NCI-H1105 (cell line): ENCODE results near the gene KRT14.
"Not testable (repeated sequence)": the region's sequence is repeated elsewhere in the genome, so short reads cannot be mapped to it uniquely, and the experiment has no call there.

Experiments used
- DNase-seq: peaks from one replicate; lab custom pipeline; 2025; lab: John Stamatoyannopoulos, UW

KRT14 gene

DNA sequence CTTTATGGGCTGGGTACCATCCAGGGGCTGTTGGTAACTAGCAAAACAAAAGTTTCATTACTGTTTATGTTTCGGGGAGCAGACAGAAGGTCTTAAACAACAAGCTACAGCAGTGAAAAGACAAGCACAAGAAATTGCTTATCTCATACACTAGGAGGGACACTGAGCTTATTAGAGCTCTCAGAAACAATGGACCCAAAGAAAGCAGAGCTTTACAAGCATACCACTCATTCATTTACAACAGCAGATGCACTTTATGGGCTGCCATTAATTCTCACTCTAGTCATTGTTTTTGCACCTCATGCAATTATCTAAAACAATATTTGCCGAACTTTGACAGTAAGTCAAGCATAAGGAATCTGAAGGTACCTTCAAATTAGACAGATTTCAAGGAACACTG is 15.8 kb upstream of the KRT14 start:
- DNase-seq, result no peak

DNA sequence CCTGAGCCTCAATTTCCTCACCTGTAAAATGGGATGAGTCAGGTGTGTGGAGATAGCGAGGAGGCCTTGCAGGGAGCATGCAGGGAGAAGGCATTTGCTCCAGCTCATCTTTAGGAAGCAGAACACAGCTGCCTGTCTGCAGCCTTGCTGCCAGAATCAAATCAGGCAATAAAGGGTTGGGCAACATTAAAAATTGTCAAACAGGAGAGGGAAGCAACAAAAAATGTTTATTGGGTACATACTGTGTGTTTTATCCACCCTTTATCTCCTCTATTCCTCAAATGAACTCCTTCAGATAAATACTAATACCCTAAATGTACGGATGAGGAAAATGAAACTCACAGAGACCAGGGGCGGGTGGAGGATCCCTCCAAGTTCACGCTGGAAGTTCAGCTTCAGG is 13.6 kb upstream of the KRT14 start:
- DNase-seq, result no peak

DNA sequence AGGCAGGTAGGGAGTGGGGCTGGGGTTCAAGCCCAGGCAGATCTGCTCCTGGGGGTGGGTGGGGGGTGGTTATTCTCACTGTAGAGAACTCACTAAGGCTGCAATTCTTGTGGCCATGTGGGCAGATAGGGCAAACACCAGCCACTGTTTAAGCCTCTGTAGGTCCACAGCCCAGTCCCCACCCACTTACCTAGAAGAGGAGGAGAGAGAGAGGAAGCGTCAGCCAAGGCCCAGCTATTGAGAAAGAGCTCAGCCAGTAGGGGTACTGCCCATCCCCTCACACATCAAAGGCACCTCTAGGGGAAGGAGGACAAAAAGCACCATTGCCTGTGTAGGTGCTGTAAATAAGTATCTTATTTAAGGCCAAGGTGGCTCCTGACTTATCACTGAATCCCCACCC is 13.0 kb upstream of the KRT14 start:
- DNase-seq, result no peak

DNA sequence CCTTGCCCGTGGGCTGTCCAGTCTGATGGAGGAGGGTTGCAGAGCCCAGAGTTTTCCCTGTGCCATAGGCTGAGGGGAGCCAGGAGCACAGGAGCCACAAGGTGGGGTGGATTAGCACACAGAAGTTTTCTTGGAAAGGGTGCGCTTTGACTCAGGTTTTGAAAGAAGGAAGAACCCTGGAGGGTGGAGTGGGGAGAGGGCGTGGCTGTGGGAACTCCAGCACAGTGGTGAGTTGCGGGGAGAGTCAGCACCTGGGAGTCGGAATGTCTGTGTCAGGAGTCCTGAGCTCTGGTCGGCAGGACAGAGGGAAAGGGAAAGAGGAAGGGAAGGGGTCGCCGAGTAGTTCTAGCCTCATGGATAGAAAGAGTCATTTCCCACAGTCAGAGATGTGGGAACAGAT is 8.9 kb upstream of the KRT14 start:
- no peak for DNase-seq

DNA sequence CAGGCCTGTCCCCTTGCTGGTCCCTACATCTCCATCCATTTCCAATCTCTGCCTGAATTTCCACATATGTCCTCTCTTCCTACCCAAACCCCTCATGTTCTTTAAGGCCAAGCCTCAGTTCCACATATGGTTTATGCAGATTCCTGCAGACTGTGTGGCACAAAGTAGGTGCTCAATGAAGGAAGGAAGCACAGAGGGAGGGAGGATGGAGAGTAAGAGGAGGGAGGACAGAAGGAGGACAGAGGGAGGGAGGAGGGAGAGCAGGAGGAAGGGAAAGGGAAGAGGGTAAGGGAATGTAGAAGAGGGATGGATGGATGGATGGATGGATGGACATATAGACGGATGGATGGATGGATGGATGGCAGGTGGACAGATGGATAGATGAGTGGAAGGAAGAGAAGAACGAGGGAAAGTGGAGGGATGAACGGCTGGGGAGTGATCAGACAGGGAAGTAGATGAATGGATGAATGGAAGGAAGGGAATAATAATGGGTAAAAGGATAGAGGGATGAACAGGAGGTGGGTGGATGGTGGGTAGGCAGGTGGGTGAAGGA is 7.7 kb upstream of the KRT14 start:
- DNase-seq, result no peak

DNA sequence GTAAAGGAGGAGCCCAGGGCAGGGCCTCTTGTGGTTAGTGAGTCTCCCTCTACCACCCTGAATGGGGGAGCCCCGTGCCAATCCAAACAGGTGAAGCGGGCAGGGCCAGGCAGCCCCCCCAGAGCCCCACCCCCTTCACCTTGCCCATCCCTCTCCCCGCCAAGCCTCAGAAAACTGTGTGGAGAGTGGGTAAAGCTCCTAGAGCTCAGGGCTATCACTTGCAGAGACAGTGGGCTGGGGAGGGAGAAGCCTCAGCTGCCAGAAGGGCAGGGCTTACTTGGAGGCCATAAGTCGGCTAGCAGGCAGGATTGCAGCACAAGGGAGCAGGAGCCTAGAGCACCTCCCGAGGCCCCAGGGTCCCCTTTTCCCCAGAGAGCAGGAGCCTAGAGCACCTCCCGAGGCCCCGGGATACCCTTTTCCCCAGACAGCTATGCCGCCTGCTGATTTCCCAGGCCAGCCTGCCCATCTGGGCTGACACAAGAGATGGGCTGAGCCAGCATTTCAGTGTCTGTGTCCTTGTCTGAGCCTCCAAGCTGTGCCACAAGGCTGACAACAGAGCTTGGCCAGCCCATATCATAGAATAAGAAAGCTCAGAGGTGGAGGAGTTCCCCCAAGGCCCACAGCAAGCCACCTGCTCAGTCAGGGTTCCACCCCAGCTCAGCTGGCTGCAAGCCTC is 6.7 kb upstream of the KRT14 start:
- DNase-seq, result no peak

DNA sequence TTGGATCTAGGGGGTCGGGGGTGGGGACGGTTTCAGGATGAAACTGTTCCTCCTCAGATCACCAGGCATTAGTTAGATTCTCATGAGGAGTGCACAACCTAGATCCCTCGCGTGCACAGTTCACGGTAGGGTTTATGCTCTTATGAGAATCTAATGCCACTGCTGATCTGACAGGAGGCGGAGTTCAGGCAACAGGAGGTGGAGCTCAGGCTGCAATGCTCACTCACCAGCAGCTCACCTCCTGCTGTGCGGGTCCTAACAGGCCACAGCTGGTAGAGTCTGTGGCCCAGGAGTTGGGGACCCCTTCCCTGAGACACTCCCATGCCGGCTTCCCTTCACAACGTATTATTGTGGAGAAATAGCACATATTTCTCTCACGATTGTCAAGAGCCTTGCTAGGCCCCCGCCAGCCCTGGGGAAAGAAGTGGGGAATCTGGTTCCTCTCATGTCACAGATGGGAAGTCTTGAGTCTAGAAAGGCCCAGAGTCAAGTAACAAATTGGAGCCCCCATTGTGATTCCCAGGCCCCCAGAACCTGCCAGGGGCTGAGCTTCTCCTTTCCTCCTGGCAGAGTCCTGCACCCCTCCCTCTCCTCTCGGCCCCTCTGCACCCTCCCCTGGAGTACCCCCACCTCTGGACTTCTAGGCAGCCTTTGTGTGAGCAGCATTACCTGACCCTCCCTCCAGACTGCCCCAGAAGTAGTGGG is 6.1 kb upstream of the KRT14 start:
- DNase-seq, result no peak

DNA sequence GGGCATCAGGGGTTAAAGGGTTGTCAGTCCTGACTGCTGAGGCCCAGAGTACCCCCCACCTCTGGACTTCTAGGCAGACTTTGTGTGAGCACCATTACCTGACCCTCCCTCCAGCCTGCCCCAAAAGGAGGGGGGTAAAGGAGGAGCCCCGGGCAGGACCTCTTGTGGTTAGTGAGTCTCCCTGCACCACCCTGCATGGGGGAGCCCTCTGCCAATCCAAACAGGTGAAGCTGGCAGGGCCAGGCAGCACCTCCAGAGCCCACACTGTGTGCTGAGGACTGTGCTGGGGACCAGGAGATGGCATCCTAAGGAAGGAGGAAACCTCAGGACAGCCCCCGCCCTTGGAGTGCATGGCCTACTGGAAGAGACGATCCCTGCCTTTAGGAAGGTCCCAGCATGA is 2.6 kb upstream of the KRT14 start:
- no peak for DNase-seq

DNA sequence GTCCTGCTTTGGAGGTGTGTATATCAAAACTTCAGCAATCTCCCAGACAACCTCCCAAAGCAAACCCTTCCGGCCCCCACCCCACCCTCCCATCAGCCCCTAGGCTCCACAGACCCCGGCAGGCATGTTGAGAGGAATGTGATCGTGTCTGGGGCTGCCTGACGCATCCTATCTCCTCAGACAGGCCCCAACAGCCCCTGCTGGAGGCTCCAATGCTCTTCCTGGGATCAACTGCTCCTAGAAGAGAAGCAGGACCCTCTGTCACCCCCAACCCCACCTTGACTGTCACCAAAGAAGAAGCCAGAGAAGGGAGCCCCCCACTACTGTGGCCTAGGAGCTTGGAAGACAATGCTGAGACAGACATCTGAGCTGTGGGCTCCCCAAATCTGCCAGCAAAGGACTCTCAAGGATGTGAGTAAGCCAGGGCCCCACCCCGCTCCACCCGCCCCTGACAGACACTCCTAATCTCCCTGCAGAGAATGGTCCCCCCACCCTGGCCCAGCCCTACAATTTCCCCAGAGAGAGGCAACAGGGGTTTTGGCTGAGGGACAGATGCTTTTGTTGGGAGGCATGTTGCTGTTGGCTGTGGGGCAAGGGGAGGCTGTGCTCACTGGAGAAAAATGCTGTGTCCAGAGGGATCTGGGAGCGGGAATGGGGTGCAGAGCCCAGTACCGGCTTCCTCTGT is 1.6 kb upstream of the KRT14 start:
- no peak for DNase-seq

DNA sequence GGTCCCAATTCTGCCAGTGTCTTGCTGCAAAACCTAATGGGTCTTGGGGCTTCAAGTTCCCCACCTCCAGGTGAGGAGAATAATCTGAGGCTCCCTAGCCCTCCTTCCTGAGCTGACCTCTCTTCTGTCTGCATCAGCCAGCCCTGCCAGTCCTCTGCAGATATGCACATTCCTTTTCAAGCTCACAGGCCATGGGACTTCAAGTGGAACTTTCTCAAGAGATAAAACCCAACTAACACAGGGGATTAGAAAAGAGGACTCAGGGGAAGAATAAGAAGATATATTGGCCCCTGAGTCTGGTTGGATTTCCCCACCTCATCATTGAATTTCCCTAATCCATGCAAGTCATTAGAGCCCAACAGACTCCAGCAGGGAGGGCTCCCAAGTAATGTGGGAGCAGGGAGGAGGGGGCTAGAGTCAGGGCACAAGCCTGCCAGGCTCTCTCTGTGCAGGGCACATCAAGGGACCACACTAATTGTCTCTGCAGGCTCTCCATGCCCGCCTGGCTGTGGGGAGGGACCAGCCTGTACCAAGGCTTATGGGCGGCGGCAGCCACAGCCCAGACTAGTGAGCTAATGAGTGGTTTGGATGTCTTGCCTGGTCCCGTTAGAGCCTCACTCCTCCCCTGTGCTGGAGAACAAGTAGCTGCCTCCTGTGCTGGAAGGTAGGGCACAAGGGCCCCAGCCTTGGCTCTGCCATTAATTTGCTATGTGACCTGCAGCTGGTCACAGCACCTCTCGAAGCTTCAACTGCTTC is 1.2 kb downstream of the KRT14 start:
- no peak for DNase-seq

DNA sequence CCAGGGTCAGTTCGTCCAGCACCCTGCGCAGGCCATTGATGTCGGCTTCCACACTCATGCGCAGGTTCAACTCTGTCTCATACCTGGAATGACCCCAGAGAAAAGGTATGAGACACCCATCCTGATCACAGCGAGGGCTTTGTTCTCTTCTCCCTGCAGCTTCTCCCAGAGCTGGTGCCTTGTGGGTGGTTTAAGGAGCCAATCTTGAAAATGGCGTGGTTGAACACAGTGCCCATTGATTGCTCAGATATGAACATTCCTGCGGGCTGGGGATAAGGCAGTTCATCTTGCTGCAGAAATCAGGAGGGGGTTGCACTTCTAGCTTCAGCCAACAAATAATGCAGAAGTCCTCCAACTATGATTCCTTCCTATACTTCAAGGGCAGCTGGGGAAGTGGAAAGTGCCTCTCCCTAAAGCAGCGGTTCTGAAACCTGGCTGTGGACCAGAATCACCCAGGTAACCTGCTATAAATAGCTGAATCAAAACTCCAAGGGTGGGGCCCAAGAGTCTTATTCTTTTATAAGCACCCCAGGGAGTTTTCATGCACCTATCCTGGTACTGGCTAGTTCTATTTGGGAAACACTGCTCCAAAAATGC is 2.3 kb downstream of the KRT14 start:
- not testable (repeated sequence) for DNase-seq

DNA sequence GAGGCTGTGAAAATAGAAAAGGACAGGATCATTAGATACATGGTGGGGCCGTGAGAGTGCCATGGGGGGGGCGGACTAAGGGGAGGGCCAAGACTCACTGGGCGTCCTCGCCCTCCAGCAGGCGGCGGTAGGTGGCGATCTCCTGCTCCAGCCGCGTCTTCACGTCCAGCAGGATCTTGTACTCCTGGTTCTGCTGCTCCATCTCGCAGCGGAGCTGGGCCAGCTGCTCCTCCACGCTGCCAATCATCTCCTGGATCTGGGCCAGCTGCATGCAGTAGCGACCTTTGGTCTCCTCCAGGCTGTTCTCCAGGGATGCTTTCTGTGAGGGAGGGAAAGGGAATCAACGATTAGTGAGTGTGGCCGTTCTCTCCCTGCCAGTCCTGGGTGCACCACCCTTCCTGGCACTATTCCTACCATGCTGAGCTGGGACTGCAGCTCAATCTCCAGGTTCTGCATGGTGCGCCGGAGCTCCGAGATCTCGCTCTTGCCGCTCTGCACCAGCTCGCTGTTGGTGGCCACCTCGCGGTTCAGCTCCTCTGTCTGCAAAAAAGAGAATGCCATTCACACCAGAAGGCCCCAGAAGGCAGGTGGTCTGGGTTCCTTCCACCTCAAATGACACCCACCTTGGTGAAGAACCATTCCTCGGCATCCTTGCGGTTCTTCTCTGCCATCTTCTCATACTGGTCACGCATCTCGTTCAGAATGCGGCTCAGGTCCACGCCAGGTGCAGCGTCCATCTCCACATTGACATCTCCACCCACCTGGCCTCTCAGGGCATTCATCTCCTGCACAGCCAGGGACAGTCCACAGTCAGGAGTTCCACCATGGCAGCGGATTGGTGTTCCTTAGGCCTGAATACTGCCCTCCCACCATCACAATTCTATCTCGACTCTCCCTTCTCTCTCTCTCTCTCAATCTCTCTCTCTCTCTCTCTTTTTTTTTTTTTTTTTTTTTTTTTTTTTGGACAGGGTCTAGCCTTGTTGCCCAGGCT is 3.3 kb downstream of the KRT14 start:
- DNase-seq, result no peak

DNA sequence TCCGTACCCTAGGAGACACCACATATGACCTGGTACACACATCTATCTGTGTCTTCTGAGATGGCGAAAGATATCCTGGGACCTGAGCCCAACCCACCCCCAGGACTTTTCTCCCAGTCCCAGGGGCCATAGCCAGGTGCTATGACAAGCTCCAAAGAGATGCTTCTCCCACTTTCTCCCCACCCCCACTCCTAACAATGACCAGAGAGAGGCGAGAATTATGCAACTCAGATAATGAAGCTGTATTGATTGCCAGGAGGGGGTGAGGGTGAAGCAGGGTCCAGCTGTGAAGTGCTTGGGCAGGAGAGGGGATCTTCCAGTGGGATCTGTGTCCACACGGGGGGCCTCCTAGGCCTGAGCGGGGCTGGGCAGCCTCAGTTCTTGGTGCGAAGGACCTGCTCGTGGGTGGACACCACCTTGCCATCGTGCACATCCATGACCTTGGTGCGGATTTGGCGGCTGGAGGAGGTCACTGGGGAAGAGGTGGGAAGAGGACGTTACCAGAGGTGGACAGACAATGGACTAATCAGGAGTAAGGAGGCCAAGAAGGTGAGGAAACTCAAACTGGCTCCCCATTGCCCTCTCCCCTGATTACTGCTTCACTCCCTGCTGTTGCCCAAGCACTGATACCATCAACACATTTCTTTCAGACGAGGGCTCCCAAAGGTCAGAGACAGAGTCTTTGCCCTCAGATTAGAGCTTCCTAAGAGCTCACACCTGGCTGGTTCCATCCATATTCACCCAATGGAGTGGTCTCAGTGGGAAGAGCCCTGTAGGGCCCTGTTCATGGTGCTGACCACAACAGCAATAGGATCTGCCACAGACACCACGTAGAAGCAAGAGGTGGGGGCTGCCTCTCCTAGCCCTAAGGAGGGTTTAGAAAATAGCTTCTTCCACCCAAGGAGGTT is 4.4 kb downstream of the KRT14 start:
- not testable (repeated sequence) for DNase-seq

DNA sequence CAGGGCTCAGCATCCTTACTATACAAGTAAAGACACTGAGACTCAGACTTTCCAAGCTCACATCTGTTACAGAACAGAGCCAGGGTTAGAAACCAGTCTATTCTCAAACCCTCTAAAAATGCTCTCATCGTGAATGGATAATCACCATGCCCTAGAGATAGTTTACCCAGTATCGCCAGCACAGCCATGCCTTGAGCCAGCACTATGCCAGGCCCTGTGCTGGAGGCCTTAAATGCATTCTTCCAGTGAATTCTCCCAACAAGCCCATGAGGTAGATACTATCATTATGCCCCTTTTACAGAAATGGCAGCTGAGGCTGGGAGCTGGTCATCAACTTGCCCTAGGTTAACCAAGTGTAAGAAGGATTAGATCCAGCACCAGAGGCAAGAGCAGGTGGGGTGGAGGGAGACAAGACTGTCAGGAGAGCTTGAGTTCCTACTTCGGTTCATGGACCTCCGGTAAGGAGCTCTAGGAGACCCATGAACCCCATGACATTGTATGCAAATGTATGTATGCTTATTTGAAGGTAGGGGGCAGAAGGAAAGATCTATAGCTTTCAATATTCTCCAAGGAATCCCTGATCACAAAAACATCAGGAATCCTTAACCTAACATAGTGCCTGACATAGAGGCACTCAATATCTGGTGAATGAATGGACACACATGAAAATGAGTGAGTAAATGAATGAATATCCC is 5.2 kb downstream of the KRT14 start:
- DNase-seq, result no peak

DNA sequence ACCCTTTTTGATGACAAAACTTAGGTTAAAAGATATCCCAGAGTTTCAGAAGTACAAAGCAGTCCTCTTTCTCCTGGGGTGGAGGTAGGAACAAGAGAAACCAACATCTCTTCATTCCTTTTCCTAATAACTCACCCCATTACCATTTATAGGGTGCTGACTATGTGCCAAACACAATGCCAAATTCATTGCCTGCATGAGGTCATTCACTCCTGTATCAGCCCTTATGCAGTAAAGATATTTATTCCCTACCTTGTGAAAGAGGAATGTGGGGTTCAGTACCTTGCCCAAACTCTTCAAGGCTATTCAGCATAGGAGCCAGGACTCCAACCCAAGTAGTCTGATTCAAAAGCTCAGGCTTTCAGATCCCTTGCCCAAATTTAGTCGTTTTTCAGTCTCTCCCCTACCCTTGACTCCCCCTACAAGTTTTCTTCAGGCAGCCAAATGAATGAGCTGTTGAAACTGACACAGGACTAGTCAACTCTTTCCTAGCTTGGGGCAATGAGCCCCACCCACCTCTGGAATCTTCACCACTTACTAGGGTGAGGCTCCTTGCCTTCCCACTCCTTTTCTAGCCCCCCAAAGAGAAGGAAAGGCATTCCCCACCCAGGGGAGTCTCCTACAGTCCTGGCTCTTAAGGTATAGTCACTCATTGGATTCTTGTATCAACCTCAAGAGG is 5.9 kb downstream of the KRT14 start:
- no peak for DNase-seq

DNA sequence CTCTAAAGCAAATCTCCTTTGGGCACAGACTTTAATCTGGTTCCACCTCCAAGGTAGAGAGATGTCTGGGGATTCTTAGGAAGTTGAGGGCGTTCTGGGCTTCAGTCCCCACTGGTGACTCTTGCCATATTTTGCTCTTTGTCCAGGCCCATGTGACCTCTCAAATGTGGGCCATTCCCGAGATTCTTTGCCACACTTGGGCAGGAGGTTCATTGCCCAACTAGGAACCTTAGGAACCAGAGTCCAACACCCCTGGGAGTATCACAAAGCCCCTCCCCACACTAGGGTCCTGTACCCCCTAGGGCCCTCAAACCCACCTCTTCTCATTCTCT is 6.5 kb downstream of the KRT14 start:
- no peak for DNase-seq

DNA sequence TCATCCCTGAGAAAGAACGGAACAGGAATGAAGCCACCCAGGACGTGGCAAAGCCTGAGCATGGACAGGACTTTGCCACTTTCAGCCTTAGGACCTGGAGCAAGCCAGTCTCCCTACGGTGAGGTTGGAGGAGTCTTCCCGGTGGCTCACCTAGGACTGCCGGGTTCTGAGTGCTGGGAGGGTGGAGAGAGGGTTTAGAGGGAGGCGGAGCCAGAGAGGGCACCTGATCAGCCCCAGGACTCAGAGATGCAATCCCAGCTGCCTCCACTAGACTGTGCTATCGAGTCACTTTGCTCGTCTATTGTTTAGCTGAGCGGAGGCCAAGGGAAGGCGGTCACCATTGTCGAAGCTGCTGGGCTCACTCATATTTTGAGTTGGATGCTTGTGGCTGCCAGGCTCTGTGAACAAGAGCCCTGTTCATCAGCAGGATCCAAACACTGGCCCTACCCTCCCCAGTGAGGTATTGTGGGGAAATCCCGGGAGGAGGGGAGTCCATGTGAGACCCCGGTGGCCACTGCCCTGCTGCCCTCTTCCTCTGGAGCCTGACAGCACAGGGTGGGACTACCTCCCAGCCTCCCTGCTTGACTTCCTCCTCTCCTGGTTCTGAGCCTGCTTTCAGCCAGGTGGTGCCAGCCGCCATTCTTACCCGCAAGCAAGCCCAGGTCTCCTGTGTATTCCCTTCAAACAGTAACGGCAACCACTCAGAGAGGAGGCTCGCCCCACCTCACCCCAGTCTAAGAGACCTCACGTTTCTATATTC is 7.0 kb downstream of the KRT14 start:
- DNase-seq, result peak; percentile 15

DNA sequence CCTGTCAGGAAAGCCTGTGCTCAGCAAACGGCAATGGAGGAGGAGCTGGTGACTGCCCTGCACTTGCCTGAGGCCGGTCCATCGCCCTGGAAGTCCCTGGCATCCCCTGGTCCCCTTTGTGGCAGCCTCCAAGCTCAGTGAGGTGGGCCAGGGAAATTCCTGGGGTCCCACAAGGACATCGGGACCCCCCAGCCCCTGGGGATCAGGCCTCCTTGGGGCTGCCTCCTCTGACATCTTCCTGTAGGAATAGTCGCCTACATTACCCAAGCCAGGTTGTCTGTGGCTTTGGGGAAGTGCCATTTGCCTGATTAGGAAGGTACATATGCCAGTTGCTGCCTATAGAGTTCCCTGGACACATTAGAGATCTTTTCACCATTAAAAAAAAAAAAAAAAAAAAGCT is 7.7 kb downstream of the KRT14 start:
- no peak for DNase-seq
